ENCODE data around the gene CALML6. TPM values are rescaled to one million over a fixed set of nuclear protein-coding genes. Genes with fewer than 3 reads are reported as not detected.

Gene CALML6
- total and polyA plus RNA-seq, 5 donors = 0.18 to 0.36 (median 0.24) TPM; not detected in 2

GRCh38 chr1:1920608-1921458, 5.8 kb downstream of the CALML6 start:
- DNase-seq (peak in 2 of 3 donors; percentile 62 to 66), ATAC-seq (no peak)
- H3K27me3 ChIP-seq (ENCODE audit: control insufficient read depth, insufficient read depth) = no peaks in the 10 kb centered on the region
- no peak overlapping the region for H3K27ac ChIP-seq (ENCODE audit: low read length)
- H3K9me3 ChIP-seq (ENCODE audit: control insufficient read depth, low read length) = no peaks in the 10 kb centered on the region
- 84% methylated on average over 27 of the region's 27 CpGs for WGBS
- no peaks in the 10 kb centered on the region for H3K4me1 ChIP-seq (ENCODE audit: control insufficient read depth, insufficient read depth, low read length)
- H3K4me3 ChIP-seq (ENCODE audit: low read length) = no peak overlapping the region
- intact Hi-C loops (cut with DNase I) = no loop called here

- WGBS = 80% methylated on average over 6 of the region's 6 CpGs
- DNase-seq = peak in 1 of 3 donors; percentile 46
- Histone ChIP-seq H3K4me3 (ENCODE audit: low read length) (no peak overlapping the region), H3K9me3 (ENCODE audit: control insufficient read depth, low read length) (no peaks in the 10 kb centered on the region), H3K27ac (ENCODE audit: low read length) (no peak overlapping the region), H3K4me1 (ENCODE audit: control insufficient read depth, insufficient read depth, low read length) (no peaks in the 10 kb centered on the region), H3K27me3 (ENCODE audit: control insufficient read depth, insufficient read depth) (no peaks in the 10 kb centered on the region)
- intact Hi-C loops (cut with DNase I) = no loop called here
- no peak for ATAC-seq
These were observed 6.4 kb downstream of the CALML6 start for GRCh38 chr1:1921459-1921862.

- 91% methylated on average over 16 of the region's 16 CpGs for WGBS
- Histone ChIP-seq H3K9me3 (ENCODE audit: control insufficient read depth, low read length) (no peaks in the 10 kb centered on the region), H3K4me1 (ENCODE audit: control insufficient read depth, insufficient read depth, low read length) (no peaks in the 10 kb centered on the region), H3K27me3 (ENCODE audit: control insufficient read depth, insufficient read depth) (no peaks in the 10 kb centered on the region), H3K4me3 (ENCODE audit: low read length) (no peak overlapping the region), H3K27ac (ENCODE audit: low read length) (no peak overlapping the region)
- peak in 2 of 3 donors; percentile 53 to 55 for DNase-seq
- intact Hi-C loops (cut with DNase I) = no loop called here
- ATAC-seq = no peak
These were observed 7.0 kb downstream of the CALML6 start for GRCh38 chr1:1921901-1922701.

- intact Hi-C loops (cut with DNase I) = no loop called here
- 73% methylated on average over 6 of the region's 6 CpGs for WGBS
- ATAC-seq = no peak
These were observed 7.6 kb downstream of the CALML6 start for GRCh38 chr1:1922702-1922955.

GRCh38 chr1:1922956-1923833, 8.1 kb downstream of the CALML6 start:
- Histone ChIP-seq H3K27me3 (ENCODE audit: control insufficient read depth, insufficient read depth) (no peaks in the 10 kb centered on the region), H3K27ac (ENCODE audit: low read length) (no peak overlapping the region), H3K9me3 (ENCODE audit: control insufficient read depth, low read length) (no peaks in the 10 kb centered on the region), H3K4me1 (ENCODE audit: control insufficient read depth, insufficient read depth, low read length) (no peaks in the 10 kb centered on the region), H3K4me3 (ENCODE audit: low read length) (no peak overlapping the region)
- intact Hi-C loops (cut with DNase I) = no loop called here
- peak in 2 of 3 donors; percentile 52 for DNase-seq
- no peak for ATAC-seq
- WGBS = 66% methylated on average over 29 of the region's 29 CpGs

More at GRCh38 chr1:1922702-1922955, 7.6 kb downstream of the CALML6 start:
- DNase-seq = peak in 2 of 3 donors; percentile 21 to 49
- H3K9me3 ChIP-seq (ENCODE audit: control insufficient read depth, low read length) = no peaks in the 10 kb centered on the region
- no peaks in the 10 kb centered on the region for H3K27me3 ChIP-seq (ENCODE audit: control insufficient read depth, insufficient read depth)
- no peak overlapping the region for H3K27ac ChIP-seq (ENCODE audit: low read length)
- H3K4me1 ChIP-seq (ENCODE audit: control insufficient read depth, insufficient read depth, low read length) = no peaks in the 10 kb centered on the region
- no peak overlapping the region for H3K4me3 ChIP-seq (ENCODE audit: low read length)

GRCh38 chr1:1924386-1924785, 9.3 kb downstream of the CALML6 start:
- no peak for ATAC-seq
- Histone ChIP-seq H3K27ac (ENCODE audit: low read length) (no peak overlapping the region), H3K9me3 (ENCODE audit: control insufficient read depth, low read length) (no peaks in the 10 kb centered on the region), H3K27me3 (ENCODE audit: control insufficient read depth, insufficient read depth) (no peaks in the 10 kb centered on the region), H3K4me3 (ENCODE audit: low read length) (no peak overlapping the region), H3K4me1 (ENCODE audit: control insufficient read depth, insufficient read depth, low read length) (no peaks in the 10 kb centered on the region)
- WGBS = 41% methylated on average over 18 of the region's 18 CpGs
- peak in 1 of 3 donors; percentile 29 for DNase-seq
- intact Hi-C loops (cut with DNase I) = no loop called here

GRCh38 chr1:1924849-1925248, 9.8 kb downstream of the CALML6 start:
- no peak overlapping the region for H3K4me3 ChIP-seq (ENCODE audit: low read length)
- ATAC-seq (no peak), DNase-seq (peak in 1 of 3 donors; percentile 35)
- H3K9me3 ChIP-seq (ENCODE audit: control insufficient read depth, low read length) = no peaks in the 10 kb centered on the region
- no peaks in the 10 kb centered on the region for H3K27me3 ChIP-seq (ENCODE audit: control insufficient read depth, insufficient read depth)
- no peaks in the 10 kb centered on the region for H3K4me1 ChIP-seq (ENCODE audit: control insufficient read depth, insufficient read depth, low read length)
- H3K27ac ChIP-seq (ENCODE audit: low read length) = no peak overlapping the region
- 91% methylated on average over 21 of the region's 21 CpGs for WGBS
- intact Hi-C loops (cut with DNase I) = no loop called here

GRCh38 chr1:1925437-1926345, 10.6 kb downstream of the CALML6 start:
- ATAC-seq (no peak), DNase-seq (peak in 2 of 3 donors; percentile 39 to 41)
- Histone ChIP-seq H3K27ac (ENCODE audit: low read length) (no peak overlapping the region), H3K4me3 (ENCODE audit: low read length) (no peak overlapping the region), H3K27me3 (ENCODE audit: control insufficient read depth, insufficient read depth) (no peaks in the 10 kb centered on the region), H3K4me1 (ENCODE audit: control insufficient read depth, insufficient read depth, low read length) (no peaks in the 10 kb centered on the region), H3K9me3 (ENCODE audit: control insufficient read depth, low read length) (no peaks in the 10 kb centered on the region)
- intact Hi-C loops (cut with DNase I) = no loop called here
- WGBS = 81% methylated on average over 27 of the region's 27 CpGs

GRCh38 chr1:1926346-1926811, 11.3 kb downstream of the CALML6 start:
- H3K4me1 ChIP-seq (ENCODE audit: control insufficient read depth, insufficient read depth, low read length) = no peaks in the 10 kb centered on the region
- no peak overlapping the region for H3K4me3 ChIP-seq (ENCODE audit: low read length)
- H3K27me3 ChIP-seq (ENCODE audit: control insufficient read depth, insufficient read depth) = no peaks in the 10 kb centered on the region
- H3K27ac ChIP-seq (ENCODE audit: low read length) = no peak overlapping the region
- ATAC-seq (no peak), DNase-seq (peak in 2 of 3 donors; percentile 20 to 60)
- WGBS = 81% methylated on average over 26 of the region's 26 CpGs
- no peaks in the 10 kb centered on the region for H3K9me3 ChIP-seq (ENCODE audit: control insufficient read depth, low read length)
- intact Hi-C loops (cut with DNase I) = no loop called here
